Measurements from ENCODE around the gene IKZF1.

IKZF1 gene

DNA sequence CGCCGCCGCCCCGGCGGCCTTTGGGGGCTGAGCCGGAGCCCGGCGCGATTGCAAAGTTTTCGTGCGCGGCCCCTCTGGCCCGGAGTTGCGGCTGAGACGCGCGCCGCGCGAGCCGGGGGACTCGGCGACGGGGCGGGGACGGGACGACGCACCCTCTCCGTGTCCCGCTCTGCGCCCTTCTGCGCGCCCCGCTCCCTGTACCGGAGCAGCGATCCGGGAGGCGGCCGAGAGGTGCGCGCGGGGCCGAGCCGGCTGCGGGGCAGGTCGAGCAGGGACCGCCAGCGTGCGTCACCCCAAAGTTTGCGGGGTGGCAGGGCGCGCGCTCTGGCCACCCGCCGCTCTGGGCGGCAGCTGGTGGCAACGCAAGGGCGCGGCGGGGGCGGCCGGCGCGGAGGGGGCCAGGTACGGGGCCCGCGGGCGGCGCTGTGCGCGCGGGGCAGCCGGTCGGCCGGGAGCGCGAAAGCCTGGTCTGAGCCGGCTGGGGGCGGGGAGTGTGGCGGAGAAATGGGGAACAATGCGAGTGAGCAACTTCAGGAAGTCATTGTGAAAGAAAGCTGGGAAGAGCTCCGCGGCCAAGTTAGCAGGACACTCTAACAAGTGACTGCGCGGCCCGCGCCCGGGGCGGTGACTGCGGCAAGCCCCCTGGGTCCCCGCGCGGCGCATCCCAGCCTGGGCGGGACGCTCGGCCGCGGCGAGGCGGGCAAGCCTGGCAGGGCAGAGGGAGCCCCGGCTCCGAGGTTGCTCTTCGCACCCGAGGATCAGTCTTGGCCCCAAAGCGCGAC lies at the start of gene IKZF1:
Gene IKZF1, plus strand, starts transcription at position 588 of the 782 bp plus-strand sequence. CDS start 14,346 bp downstream, outside the sequence.
- DNase-seq: peak in 4 of 14 donors; percentile 24 to 54 (median 47)

GRCh38 chr7:50261593-50261992 lies 42.9 kb upstream of the IKZF1 start:
- no peak for DNase-seq

- no peak for DNase-seq
Observed at GRCh38 chr7:50262446-50262845, 42.1 kb upstream of the IKZF1 start.

- no peak for DNase-seq
Observed at GRCh38 chr7:50262916-50263690, 41.4 kb upstream of the IKZF1 start.

DNA sequence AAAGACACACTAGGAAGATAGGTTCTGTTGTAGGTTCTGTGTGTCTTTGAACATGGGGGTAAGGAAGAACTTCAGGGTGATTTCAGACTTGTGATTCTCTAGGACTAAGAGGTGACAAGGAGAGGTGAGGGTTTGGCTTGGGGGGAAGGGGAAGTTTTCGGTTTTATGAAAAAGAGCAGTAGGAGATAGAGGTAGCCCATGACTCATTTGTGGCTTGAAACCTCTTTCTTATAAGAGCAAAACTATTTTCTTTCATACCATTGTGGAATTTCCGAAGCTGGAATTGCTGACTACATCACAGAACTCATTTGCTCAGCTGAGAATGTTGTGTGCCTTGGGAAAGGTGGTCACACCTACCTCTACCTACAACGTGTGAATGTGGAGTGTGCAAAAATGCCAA lies 39.6 kb upstream of the IKZF1 start:
- no peak for DNase-seq

DNA sequence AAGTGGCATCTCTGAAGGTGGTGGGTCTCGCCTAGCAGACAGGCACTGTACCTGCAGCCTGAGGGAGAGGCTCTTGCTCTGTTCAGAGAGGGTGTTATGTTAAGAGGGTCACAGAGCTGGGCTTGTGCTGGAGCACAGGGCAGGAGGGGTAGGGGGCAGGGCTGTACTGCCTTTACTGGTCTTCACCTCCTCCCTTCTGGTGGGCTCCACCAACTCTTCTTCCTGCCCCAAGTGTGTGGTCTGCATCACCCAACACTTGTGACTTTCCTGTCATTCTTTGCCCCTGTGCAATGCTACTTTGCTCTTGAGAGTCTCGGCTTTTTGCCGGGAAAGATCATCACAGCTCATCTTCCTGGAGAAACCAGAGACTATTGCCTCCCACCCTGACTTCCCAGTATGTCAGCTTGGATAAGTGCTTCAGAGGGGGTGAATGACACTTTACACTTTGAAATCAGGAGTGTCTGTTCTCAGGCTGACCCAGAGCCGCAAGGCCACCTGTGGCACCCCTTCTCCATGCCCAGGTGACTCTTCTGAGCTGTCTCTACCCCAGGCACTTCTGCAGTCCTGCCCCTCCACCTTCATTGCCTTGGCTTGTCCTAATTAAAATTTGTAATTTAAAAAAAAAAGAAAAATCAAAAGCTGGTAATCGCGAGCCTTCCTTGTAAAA lies 38.4 kb upstream of the IKZF1 start:
- DNase-seq: no peak

GRCh38 chr7:50266635-50267386 lies 37.7 kb upstream of the IKZF1 start:
- DNase-seq: peak in 1 of 14 donors; percentile 25

DNA sequence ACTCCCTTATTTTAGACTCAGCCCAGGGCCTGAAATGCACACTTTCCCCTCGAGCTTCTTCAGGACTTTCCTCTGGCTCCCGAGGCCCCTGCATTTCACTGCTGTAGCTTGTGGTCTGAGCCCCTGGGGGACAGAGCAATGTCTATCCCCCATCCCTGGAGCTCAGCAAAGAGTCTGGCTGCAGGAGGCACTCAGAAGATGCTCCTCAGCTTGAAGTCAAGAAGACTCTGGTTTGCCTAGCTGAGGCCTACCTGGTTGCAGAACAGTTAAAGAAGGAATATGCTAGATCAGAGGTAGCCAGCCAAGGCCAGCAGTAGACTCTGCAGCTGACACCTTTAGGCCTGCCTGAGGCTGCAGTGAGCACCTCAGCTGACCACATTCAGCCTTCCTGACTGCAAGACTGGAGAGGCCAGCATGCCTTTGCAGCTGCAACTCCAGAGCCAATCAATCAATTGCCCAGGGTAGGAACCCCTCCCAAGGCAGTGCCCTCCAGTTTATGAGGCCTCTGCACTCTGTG lies 36.9 kb upstream of the IKZF1 start:
- no peak for DNase-seq

DNA sequence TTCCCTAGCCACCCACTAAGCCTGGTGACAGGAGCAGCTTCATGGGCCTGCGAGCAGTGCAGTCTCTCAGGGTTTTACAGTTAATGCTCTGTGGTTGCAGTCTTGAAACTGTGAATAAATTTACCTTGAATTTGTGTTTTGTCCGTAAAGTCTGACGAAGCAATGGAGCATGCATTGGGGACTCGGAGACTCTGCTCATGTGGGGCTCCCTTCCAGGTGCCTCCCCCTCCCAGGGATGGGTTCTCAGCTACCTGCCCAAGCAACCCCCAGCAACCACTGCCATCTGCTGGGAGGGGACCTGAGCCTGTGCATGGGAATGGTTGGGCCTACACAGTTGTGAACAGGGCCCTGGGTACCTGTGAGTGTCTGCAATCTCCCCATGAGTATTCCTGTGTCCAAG lies 36.3 kb upstream of the IKZF1 start:
- DNase-seq: no peak

DNA sequence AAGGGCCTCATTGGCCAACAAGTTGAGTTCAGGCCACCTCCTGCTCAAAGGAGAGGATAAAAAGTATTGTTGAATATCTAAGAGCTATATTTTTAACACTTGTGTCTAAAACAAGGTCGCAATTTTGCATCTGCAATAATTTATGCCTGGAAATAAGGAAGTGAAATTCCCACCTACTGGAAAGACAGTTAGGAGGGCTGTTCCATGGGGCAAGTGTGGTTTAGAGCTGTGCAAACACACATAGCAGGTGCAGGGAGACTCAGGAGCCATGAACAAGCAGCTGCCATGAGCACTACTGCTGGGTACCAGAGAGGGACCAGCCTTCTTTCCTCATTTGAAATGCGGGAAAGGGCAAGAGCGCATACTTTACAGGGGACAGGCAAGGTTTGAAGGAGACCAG lies 35.5 kb upstream of the IKZF1 start:
- no peak for DNase-seq

GRCh38 chr7:50270531-50271018 lies 33.9 kb upstream of the IKZF1 start:
- DNase-seq: no peak

DNA sequence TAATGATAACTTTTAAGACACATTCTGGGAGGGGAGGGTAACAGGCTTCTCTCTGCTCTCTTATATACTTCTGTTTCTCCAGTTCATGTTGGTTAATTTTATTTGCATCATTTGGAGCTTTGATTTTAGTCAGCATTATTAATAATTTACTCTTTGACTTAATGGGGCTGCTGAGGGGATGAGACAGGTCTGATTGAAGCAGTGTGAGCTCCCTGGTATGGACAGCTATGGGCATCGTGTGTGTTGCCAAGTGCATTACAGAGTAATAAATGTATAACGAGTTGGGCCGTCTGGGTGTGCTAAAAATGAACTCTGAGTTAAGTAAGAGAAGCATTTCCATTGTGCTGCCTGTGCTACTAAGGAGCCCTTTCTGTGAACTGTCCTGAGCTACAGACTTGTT lies 31.7 kb upstream of the IKZF1 start:
- no peak for DNase-seq

DNA sequence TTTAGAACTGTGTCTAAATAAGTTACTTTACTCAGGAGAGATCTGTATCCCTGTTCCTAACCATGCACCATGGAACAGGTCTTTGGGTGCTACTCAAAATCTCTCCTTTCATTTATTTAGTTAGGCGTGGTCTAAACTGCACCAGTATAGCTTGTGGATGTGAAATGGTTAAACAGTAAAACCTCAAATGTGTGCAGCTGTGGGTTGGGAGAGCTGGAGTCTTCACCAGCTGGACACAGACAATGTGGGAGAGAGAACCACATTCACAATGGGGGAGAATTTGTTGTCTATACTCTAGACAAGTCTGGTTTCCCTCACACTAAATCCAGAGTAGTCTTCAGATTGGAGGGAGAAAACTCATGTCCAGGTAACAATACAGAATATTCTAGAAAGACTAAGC lies 31.2 kb upstream of the IKZF1 start:
- DNase-seq: no peak

DNA sequence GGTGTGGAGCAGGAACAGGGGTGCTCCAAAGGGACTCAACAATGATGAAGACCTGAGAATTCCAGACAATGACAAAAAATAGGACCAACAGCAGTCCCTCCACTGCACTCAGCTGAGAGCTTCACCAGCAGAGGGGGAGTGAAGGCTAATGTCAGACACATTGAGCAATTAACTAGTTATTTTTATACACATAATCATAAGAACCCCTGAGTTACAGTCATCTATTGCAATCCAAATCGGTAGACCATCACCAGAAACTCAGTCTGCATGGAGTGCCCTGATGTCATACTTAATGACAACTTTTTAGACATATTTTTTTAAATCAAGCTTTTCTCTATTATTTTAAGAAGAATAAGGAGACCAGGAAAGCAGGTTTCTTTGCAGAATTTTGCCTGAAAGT lies 30.6 kb upstream of the IKZF1 start:
- DNase-seq: no peak

DNA sequence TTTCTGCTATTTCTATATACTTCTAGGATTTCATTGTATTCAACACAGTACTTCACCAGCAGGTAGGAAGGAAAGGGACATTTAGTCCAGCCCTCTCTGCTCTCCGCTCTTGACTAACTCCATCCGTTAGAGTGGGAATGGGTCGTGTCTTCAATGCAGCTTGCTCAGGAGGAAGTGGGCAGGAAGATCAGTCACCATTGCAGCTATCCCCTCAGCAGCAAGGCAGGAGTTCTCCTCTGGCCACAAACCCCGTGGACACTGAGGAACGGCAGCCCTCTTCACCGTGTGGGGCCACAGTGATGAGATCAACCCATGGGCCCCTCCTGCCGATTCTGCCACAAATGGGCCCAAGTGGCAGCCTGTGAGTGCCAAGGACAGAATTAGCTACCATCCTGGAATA lies 30.2 kb upstream of the IKZF1 start:
- no peak for DNase-seq

GRCh38 chr7:50275430-50275829 lies 29.1 kb upstream of the IKZF1 start:
- DNase-seq: no peak

DNA sequence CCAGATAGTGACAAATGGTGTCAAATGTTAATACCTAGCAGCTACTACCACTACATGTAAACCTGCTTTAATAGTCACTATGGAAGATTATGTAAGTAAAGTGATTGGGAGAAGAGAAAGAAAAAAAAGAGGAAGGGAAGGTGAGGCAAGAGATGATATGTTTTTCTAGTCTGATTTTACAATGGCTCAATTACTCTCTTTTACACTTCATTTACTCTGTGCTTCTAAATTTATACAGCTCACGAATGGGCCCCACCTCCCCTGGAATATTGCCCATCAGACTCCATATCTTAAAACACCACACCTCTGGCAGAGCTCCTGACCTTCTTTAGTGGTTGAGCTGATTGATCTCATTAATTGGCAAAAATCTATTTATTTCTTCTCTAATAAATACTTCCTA lies 28.0 kb upstream of the IKZF1 start:
- no peak for DNase-seq

DNA sequence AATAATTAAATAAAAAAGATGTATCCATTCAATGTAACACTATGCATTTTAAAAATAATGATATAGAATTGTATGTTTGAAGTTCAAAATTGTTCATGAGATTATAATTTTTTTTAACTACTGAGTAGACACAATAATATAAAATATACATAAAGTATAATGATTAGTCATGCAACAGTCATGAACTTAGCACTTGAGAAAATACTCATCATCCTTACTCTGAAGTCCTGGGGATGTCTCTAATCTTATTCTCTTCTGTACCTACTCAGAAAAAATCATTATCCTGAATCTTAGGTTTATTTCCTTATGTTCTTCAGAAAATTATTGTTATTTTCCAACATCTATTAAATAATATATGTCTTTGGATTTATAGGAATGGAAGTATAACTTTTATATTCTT lies 26.4 kb upstream of the IKZF1 start:
- no peak for DNase-seq

DNA sequence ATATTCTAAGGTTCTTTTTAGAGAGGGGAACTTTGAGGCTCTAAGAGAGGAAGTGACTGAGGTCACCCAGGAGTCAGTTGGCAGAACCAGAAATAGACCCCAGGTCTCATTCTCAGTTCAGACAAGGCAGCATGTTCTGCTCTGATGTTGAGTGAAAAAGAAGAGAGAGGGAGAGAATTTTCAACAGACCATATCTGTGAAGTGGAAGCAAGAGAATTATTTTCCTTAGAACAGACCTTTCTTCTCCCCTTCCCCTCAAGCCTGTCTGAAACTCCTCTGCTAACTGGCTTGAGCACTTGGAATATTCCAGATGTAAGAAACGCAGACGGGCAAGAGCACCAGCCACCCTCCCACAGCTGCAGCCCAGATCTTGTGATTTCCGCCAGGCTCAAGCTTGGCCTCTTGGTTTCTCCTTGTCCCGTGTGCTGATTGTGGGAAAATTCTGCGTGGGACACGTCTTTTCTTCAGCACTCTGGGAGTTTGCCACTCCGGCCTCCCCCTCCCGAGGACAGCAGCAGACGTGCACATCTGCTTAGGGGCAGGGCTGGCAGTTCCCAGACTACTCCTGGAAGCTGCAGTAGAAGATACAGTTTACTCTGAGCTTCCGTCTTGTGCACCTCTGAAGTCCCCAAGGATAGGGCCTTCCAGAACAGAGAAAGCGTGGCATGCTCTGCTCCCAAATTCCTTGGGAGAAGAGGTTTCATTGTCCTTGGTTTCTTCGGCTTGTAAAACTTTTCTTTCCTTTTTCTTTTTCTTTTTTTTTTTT lies 22.7 kb upstream of the IKZF1 start:
- DNase-seq: no peak

GRCh38 chr7:50282813-50283605 lies 21.5 kb upstream of the IKZF1 start:
- no peak for DNase-seq

GRCh38 chr7:50283731-50284130 lies 20.8 kb upstream of the IKZF1 start:
- DNase-seq: no peak
